Astrocyte of the cerebellum (primary cell): Measurements from ENCODE around the gene ITGA1.

ENCODE experiments used
- DNase-seq: peaks from one replicate; pipeline ENCODE4 v3.0.0-alpha.2; 2011; ENCODE audit warnings: low read depth
- H3K4me3 ChIP-seq: 2 replicates; pipeline ENCODE4 v1.5.1; 2011; ENCODE audit warnings: mild to moderate bottlenecking, low read depth, low read length, moderate library complexity
- CTCF ChIP-seq: IDR thresholded peaks from 2 replicates; pipeline ENCODE4 v1.5.1; 2012; ENCODE audit warnings: low read length, low read depth, moderate library complexity, mild to moderate bottlenecking; ENCODE audit errors: missing control alignments
- in situ Hi-C: cut with HindIII; loops from 2 replicates; pipeline ENCODE4 v1.10.0; 2017; ENCODE audit warnings: low sequenced_read_pairs

The ITGA1 gene

GRCh38 chr5:52996979-52997378, 209.3 kb downstream of the ITGA1 start:
- no peak for TF ChIP-seq CTCF
- in situ Hi-C loops: no loop called here
- no peak overlapping the region for H3K4me3 ChIP-seq
- no peak for DNase-seq

- no peak for TF ChIP-seq CTCF
- in situ Hi-C loops: no loop called here
- DNase-seq: no peak
- H3K4me3 ChIP-seq: no peak overlapping the region
Measured at GRCh38 chr5:52997424-52997823, 209.7 kb downstream of the ITGA1 start.

- in situ Hi-C loops: no loop called here
- TF ChIP-seq CTCF: no peak
- no peak for DNase-seq
- H3K4me3 ChIP-seq: no peak overlapping the region
Measured at GRCh38 chr5:52998552-52999313, 211.0 kb downstream of the ITGA1 start.

GRCh38 chr5:52999344-52999949, 211.7 kb downstream of the ITGA1 start:
- no peak for TF ChIP-seq CTCF
- H3K4me3 ChIP-seq: no peak overlapping the region
- in situ Hi-C loops: no loop called here
- no peak for DNase-seq

GRCh38 chr5:53001541-53001940, 213.8 kb downstream of the ITGA1 start:
- H3K4me3 ChIP-seq: no peak overlapping the region
- DNase-seq: no peak
- TF ChIP-seq CTCF: no peak
- in situ Hi-C loops: no loop called here

GRCh38 chr5:53002491-53002890, 214.8 kb downstream of the ITGA1 start:
- in situ Hi-C loops: no loop called here
- no peak overlapping the region for H3K4me3 ChIP-seq
- no peak for TF ChIP-seq CTCF
- no peak for DNase-seq
